SU-DHL-6 (cell line): ENCODE data around the gene SH3BP2.

Source experiments
- CTCF ChIP-seq: fragments of 200-600 bp; sonication (generic); IDR thresholded peaks from one replicate; pipeline ENCODE4 v1.5.1; 2017; ENCODE audit warnings: antibody characterized with exemption, mild to moderate bottlenecking, low read length, moderate library complexity; ENCODE audit not compliant: insufficient read depth, poor library complexity, severe bottlenecking
- EZH2phosphoT487 ChIP-seq: fragments of 200-600 bp; sonication (generic), shearing (Covaris generic); conservative IDR thresholded peaks from 2 replicates; pipeline ENCODE4 v1.6.1; 2018; ENCODE audit warnings: mild to moderate bottlenecking, antibody characterized with exemption, low read length, moderate library complexity, mixed read lengths

- no peak for TF ChIP-seq CTCF
- TF ChIP-seq EZH2phosphoT487, result no peak
Measured at GRCh38 chr4:2786794-2787229, 6.1 kb upstream of the SH3BP2 start.
